HCT116 (cell line): ENCODE results near the gene GPR12. TPM values are rescaled to one million over a fixed set of nuclear protein-coding genes. Genes with fewer than 3 reads are reported as not detected.

Experiments
- ATAC-seq: fragments of 200-7000 bp; cut with Tn5 transposase; 2 replicates; pipeline ENCODE4 v1.9.1; 2020; ENCODE audit warnings: mild to moderate bottlenecking, moderate library complexity
- BruUV-seq: library from RNA; stranded (reverse); fragments of 400-500 nt; replicated peaks from 2 replicates; lab custom pipeline; 2021; lab: Mats Ljungman, UMichigan
- CTCF ChIA-PET: fragments of 300-600 bp; sonication (Branson Sonifier 250); formaldehyde crosslinking; loops from one replicate; lab custom pipeline; 2021; ENCODE audit warnings: antibody characterized with exemption; lab: Charles Lee
- POLR2A ChIA-PET: fragments of 300-600, 350-600 bp; sonication (Branson Sonifier 250); formaldehyde crosslinking; loops from one replicate; lab custom pipeline; 2021; ENCODE audit warnings: antibody characterized with exemption; lab: Charles Lee
- RAD21 ChIA-PET, 2 experiments: fragments of 300-600 bp; sonication (Branson Sonifier 250); formaldehyde crosslinking; loops; one replicate each; lab custom pipeline; 2023; ENCODE audit warnings: low total read pairs in 2 of 2; ENCODE audit not compliant: uncharacterized antibody in 2 of 2, unreplicated experiment in 2 of 2, low non-redundant PET in 1 of 2; lab: Charles Lee
- DNase-seq: peaks from one replicate; pipeline ENCODE4 v3.0.0-alpha.2; 2010; ENCODE audit warnings: low read depth, low spot score
- H2AFZ ChIP-seq: fragments of 200-600 bp; shearing (Covaris generic), sonication (generic); 2 replicates; pipeline ENCODE4 v1.6.1; 2017; ENCODE audit warnings: low read depth, mixed run types, mixed read lengths, antibody characterized with exemption, low read length; ENCODE audit not compliant: poor library complexity, severe bottlenecking
- H3K27ac ChIP-seq: 2 replicates; pipeline ENCODE4 v1.5.1; 2012; ENCODE audit warnings: low read depth, low read length
- H3K27me3 ChIP-seq: fragments of 200-600 bp; sonication (generic); 2 replicates; pipeline ENCODE4 v1.6.1; 2016; ENCODE audit warnings: mixed run types, low read length, mixed read lengths; ENCODE audit not compliant: insufficient read depth
- H3K36me3 ChIP-seq, 2 experiments: fragments of 200-500 bp in 1 of 2; fragments of 200-600 bp in 1 of 2; sonication (Bioruptor generic) in 1 of 2; sonication (generic) in 1 of 2; 2 replicates each; pipeline versions ENCODE4 v1.5.1 to v1.6.1; 2014 to 2016; ENCODE audit warnings: low read length in 2 of 2, inconsistent platforms in 1 of 2, mixed read lengths in 1 of 2, mixed run types in 1 of 2; ENCODE audit not compliant: insufficient read depth in 2 of 2, control insufficient read depth in 1 of 2
- H3K4me1 ChIP-seq, 2 experiments: fragments of 200-600 bp in 1 of 2; sonication (generic) in 1 of 2; 2 replicates each; pipeline versions ENCODE4 v1.5.1 to v1.6.1; 2012 to 2017; ENCODE audit warnings: low read length in 2 of 2, inconsistent platforms in 1 of 2, mild to moderate bottlenecking in 1 of 2, mixed read lengths in 1 of 2, mixed run types in 1 of 2, moderate library complexity in 1 of 2; ENCODE audit not compliant: insufficient read depth in 2 of 2, control insufficient read depth in 1 of 2
- H3K4me2 ChIP-seq: fragments of 200-600 bp; sonication (generic); 2 replicates; pipeline ENCODE4 v1.6.1; 2017; ENCODE audit warnings: mixed run types, low read length, mixed read lengths
- H3K4me3 ChIP-seq, 2 experiments: fragments of 200-600 bp in 1 of 2; sonication (generic) in 1 of 2; replicated peaks in 1 of 2; 2 replicates each; pipeline ENCODE4 v1.5.1; 2011 to 2016; ENCODE audit warnings: low read length in 2 of 2, control low read depth in 1 of 2, low read depth in 1 of 2, mild to moderate bottlenecking in 1 of 2, mixed read lengths in 1 of 2, mixed run types in 1 of 2
- H3K79me2 ChIP-seq: fragments of 200-600 bp; sonication (generic); 2 replicates; pipeline ENCODE4 v1.6.1; 2017; ENCODE audit warnings: mild to moderate bottlenecking, mixed run types, low read length, moderate library complexity, mixed read lengths; ENCODE audit not compliant: insufficient read depth
- H3K9ac ChIP-seq: fragments of 200-600 bp; sonication (generic); 2 replicates; pipeline ENCODE4 v1.6.1; 2016; ENCODE audit warnings: low read length, mixed read lengths
- H3K9me2 ChIP-seq: fragments of 200-600 bp; sonication (generic), shearing (Covaris generic); 2 replicates; pipeline ENCODE4 v1.6.1; 2017; ENCODE audit warnings: mixed run types, mild to moderate bottlenecking, moderate library complexity; ENCODE audit not compliant: insufficient read depth
- H3K9me3 ChIP-seq, 2 experiments: fragments of 200-500 bp in 1 of 2; fragments of 200-600 bp in 1 of 2; sonication (Bioruptor generic) in 1 of 2; sonication (generic) in 1 of 2; 2 replicates each; pipeline ENCODE4 v1.6.1; 2014 to 2017; ENCODE audit warnings: low read length in 2 of 2, mixed read lengths in 2 of 2, inconsistent platforms in 1 of 2, low read depth in 1 of 2, mild to moderate bottlenecking in 1 of 2, mixed run types in 1 of 2, moderate library complexity in 1 of 2; ENCODE audit not compliant: control insufficient read depth in 1 of 2, insufficient read depth in 1 of 2
- H4K20me1 ChIP-seq: fragments of 200-600 bp; sonication (generic), shearing (Covaris generic); 2 replicates; pipeline ENCODE4 v1.6.1; 2017; ENCODE audit warnings: mixed run types, mild to moderate bottlenecking, moderate library complexity; ENCODE audit not compliant: insufficient read depth
- CBX3 ChIP-seq: IDR thresholded peaks from 2 replicates; pipeline ENCODE4 v1.6.1; 2012; ENCODE audit warnings: low read depth
- ELF1 ChIP-seq: IDR thresholded peaks from 2 replicates; pipeline ENCODE4 v1.6.1; 2012; ENCODE audit warnings: low read depth, borderline replicate concordance
- EZH2 ChIP-seq: fragments of 200-600 bp; sonication (generic); IDR thresholded peaks from 2 replicates; pipeline ENCODE4 v1.6.1; 2017; ENCODE audit warnings: antibody characterized with exemption, mixed run types
- FOSL1 ChIP-seq: IDR thresholded peaks from 2 replicates; pipeline ENCODE4 v1.6.1; 2012; ENCODE audit warnings: low read depth
- POLR2A ChIP-seq: IDR thresholded peaks from 2 replicates; pipeline ENCODE4 v1.7.0; 2011; ENCODE audit warnings: borderline replicate concordance; ENCODE audit not compliant: insufficient read depth, insufficient read length; ENCODE audit errors: extremely low read depth
- SIN3A ChIP-seq: IDR thresholded peaks from 2 replicates; pipeline ENCODE4 v1.6.1; 2012; ENCODE audit warnings: low read depth
- SP1 ChIP-seq: IDR thresholded peaks from 2 replicates; pipeline ENCODE4 v1.6.1; 2012; ENCODE audit warnings: low read depth
- TCF7L2 ChIP-seq: IDR thresholded peaks from 2 replicates; pipeline ENCODE4 v1.7.0; 2011; ENCODE audit warnings: borderline replicate concordance, inconsistent platforms; ENCODE audit not compliant: insufficient read depth, insufficient read length; ENCODE audit errors: extremely low read depth
- YY1 ChIP-seq: IDR thresholded peaks from 2 replicates; pipeline ENCODE4 v1.6.1; 2011; ENCODE audit warnings: low read length, low read depth, moderate library complexity, mild to moderate bottlenecking; ENCODE audit not compliant: insufficient replicate concordance; ENCODE audit errors: extremely low read depth
- ZNF274 ChIP-seq: fragments of 200-500 bp; sonication (Bioruptor generic); IDR thresholded peaks from 2 replicates; pipeline ENCODE4 v1.6.1; 2014; ENCODE audit warnings: mild to moderate bottlenecking, low read depth, low read length, inconsistent platforms
- intact Hi-C: fragments of 100-400 bp; cut with micrococcal nuclease; formaldehyde crosslinking; loops from 2 replicates; pipeline ENCODE4 v1.10.0; 2022
- total RNA-seq: library from RNA; stranded (reverse); gene quantifications from one replicate; pipeline ENCODE4 v1.2.1, GENCODE V29; 2021; ENCODE audit not compliant: unreplicated experiment
- TF ChIP-seq, protein P1 (sequence below): IDR thresholded peaks from 2 replicates; pipeline ENCODE4 v1.6.1; 2011; ENCODE audit warnings: mild to moderate bottlenecking, low read length, moderate library complexity; ENCODE audit not compliant: insufficient replicate concordance; ENCODE audit errors: extremely low read depth
- TF ChIP-seq, protein P2 (sequence below): IDR thresholded peaks from 2 replicates; pipeline ENCODE4 v1.6.1; 2012
- TF ChIP-seq, protein P3 (sequence below): IDR thresholded peaks from 2 replicates; pipeline ENCODE4 v1.6.1; 2012
- TF ChIP-seq, protein P4 (sequence below), 3 experiments: fragments of 200-600 bp in 1 of 3; sonication (generic) in 1 of 3; IDR thresholded peaks in 2 of 3; conservative IDR thresholded peaks in 1 of 3; 2 replicates each; pipeline ENCODE4 v1.5.1; 2012 to 2017; ENCODE audit warnings: low read depth in 2 of 3, low read length in 2 of 3, antibody characterized with exemption in 1 of 3, borderline replicate concordance in 1 of 3, control low read depth in 1 of 3, mild to moderate bottlenecking in 1 of 3, mixed read lengths in 1 of 3, mixed run types in 1 of 3, moderate library complexity in 1 of 3; ENCODE audit not compliant: insufficient read depth in 1 of 3
- TF ChIP-seq, protein P5 (sequence below): IDR thresholded peaks from 2 replicates; pipeline ENCODE4 v1.6.1; 2012; ENCODE audit warnings: low read depth

GPR12 gene
- total RNA-seq, 1 experiment from 2014 or later = not detected

DNA sequence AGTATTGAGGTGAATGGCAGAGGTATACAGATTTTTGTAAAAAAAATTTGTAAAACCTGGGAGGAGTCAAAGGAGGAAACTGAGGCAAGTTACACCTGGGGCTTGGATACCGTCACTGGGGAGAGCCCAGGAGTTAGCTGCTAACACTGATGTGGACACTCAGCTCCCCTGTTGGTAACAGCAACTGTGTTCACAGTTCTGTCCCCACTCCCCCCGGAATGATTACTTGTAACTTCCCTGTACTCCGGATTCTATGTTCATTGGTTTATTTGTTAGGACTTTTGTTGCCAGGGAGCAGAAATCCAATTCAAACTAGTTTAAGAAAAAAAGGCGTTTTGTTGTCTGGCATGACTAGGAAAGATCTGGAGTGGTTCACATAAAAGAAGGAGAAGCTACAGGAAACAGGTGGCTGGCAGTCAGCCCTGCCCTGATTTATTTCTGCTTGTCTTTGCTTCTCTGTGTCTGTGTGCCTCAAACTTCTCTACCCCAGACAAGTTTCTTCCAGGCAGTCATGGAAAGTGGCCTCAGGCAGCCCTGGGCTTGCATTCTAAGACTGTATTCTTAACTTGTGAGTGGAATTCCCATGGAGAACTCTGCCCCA, 2.3 kb upstream of the GPR12 start:
- no TSS peak for BruUV-seq
- ChIA-PET RAD21 (no interaction called here), POLR2A (no interaction called here), CTCF (no interaction called here)
- TF ChIP-seq POLR2A (no peak), FOSL1 (no peak), TCF7L2 (no peak), SIN3A (no peak), ELF1 (no peak), CBX3 (no peak), SP1 (no peak), YY1 (no peak), EZH2 (no peak), ZNF274 (no peak)
- TF ChIP-seq, protein P1, sequence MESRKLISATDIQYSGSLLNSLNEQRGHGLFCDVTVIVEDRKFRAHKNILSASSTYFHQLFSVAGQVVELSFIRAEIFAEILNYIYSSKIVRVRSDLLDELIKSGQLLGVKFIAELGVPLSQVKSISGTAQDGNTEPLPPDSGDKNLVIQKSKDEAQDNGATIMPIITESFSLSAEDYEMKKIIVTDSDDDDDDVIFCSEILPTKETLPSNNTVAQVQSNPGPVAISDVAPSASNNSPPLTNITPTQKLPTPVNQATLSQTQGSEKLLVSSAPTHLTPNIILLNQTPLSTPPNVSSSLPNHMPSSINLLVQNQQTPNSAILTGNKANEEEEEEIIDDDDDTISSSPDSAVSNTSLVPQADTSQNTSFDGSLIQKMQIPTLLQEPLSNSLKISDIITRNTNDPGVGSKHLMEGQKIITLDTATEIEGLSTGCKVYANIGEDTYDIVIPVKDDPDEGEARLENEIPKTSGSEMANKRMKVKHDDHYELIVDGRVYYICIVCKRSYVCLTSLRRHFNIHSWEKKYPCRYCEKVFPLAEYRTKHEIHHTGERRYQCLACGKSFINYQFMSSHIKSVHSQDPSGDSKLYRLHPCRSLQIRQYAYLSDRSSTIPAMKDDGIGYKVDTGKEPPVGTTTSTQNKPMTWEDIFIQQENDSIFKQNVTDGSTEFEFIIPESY = no peak
- TF ChIP-seq, protein P2, sequence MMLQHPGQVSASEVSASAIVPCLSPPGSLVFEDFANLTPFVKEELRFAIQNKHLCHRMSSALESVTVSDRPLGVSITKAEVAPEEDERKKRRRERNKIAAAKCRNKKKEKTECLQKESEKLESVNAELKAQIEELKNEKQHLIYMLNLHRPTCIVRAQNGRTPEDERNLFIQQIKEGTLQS = no peak
- TF ChIP-seq, protein P3, sequence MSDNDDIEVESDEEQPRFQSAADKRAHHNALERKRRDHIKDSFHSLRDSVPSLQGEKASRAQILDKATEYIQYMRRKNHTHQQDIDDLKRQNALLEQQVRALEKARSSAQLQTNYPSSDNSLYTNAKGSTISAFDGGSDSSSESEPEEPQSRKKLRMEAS = no peak
- TF ChIP-seq, protein P4, sequence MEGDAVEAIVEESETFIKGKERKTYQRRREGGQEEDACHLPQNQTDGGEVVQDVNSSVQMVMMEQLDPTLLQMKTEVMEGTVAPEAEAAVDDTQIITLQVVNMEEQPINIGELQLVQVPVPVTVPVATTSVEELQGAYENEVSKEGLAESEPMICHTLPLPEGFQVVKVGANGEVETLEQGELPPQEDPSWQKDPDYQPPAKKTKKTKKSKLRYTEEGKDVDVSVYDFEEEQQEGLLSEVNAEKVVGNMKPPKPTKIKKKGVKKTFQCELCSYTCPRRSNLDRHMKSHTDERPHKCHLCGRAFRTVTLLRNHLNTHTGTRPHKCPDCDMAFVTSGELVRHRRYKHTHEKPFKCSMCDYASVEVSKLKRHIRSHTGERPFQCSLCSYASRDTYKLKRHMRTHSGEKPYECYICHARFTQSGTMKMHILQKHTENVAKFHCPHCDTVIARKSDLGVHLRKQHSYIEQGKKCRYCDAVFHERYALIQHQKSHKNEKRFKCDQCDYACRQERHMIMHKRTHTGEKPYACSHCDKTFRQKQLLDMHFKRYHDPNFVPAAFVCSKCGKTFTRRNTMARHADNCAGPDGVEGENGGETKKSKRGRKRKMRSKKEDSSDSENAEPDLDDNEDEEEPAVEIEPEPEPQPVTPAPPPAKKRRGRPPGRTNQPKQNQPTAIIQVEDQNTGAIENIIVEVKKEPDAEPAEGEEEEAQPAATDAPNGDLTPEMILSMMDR (IDR thresholded peaks at IDR 0.05 in 2 of 3, conservative IDR thresholded peaks at IDR 0.05 in 1 of 3; ENCODE audit: borderline replicate concordance in 1 of 3, insufficient read depth in 1 of 3, low read depth in 2 of 3, low read length in 2 of 3) = no peak
- TF ChIP-seq, protein P5, sequence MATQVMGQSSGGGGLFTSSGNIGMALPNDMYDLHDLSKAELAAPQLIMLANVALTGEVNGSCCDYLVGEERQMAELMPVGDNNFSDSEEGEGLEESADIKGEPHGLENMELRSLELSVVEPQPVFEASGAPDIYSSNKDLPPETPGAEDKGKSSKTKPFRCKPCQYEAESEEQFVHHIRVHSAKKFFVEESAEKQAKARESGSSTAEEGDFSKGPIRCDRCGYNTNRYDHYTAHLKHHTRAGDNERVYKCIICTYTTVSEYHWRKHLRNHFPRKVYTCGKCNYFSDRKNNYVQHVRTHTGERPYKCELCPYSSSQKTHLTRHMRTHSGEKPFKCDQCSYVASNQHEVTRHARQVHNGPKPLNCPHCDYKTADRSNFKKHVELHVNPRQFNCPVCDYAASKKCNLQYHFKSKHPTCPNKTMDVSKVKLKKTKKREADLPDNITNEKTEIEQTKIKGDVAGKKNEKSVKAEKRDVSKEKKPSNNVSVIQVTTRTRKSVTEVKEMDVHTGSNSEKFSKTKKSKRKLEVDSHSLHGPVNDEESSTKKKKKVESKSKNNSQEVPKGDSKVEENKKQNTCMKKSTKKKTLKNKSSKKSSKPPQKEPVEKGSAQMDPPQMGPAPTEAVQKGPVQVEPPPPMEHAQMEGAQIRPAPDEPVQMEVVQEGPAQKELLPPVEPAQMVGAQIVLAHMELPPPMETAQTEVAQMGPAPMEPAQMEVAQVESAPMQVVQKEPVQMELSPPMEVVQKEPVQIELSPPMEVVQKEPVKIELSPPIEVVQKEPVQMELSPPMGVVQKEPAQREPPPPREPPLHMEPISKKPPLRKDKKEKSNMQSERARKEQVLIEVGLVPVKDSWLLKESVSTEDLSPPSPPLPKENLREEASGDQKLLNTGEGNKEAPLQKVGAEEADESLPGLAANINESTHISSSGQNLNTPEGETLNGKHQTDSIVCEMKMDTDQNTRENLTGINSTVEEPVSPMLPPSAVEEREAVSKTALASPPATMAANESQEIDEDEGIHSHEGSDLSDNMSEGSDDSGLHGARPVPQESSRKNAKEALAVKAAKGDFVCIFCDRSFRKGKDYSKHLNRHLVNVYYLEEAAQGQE = no peak
- Histone ChIP-seq H3K27ac (no peak overlapping the region), H3K4me1 (no peaks in the 10 kb centered on the region), H2AFZ (no peak overlapping the region), H3K9ac (no peak overlapping the region), H3K9me3 (no peaks in the 10 kb centered on the region), H3K36me3 (no peaks in the 10 kb centered on the region), H4K20me1 (no peaks in the 10 kb centered on the region), H3K27me3 (peaks cover 77% of the 10 kb centered on the region), H3K79me2 (no peaks in the 10 kb centered on the region), H3K4me3 (no peak overlapping the region), H3K4me2 (no peak overlapping the region), H3K9me2 (no peaks in the 10 kb centered on the region)
- DNase-seq = no peak
- intact Hi-C loops = no loop called here
- no peak for ATAC-seq
